HG03457 (cell line): ENCODE measurements around the gene PHACTR1.

Experiments
- ATAC-seq: cut with Tn5 transposase; IDR thresholded peaks from one replicate; pipeline ENCODE4 v1.9.1; 2021; ENCODE audit warnings: moderate number of reproducible peaks; ENCODE audit not compliant: unreplicated experiment

The PHACTR1 gene

DNA sequence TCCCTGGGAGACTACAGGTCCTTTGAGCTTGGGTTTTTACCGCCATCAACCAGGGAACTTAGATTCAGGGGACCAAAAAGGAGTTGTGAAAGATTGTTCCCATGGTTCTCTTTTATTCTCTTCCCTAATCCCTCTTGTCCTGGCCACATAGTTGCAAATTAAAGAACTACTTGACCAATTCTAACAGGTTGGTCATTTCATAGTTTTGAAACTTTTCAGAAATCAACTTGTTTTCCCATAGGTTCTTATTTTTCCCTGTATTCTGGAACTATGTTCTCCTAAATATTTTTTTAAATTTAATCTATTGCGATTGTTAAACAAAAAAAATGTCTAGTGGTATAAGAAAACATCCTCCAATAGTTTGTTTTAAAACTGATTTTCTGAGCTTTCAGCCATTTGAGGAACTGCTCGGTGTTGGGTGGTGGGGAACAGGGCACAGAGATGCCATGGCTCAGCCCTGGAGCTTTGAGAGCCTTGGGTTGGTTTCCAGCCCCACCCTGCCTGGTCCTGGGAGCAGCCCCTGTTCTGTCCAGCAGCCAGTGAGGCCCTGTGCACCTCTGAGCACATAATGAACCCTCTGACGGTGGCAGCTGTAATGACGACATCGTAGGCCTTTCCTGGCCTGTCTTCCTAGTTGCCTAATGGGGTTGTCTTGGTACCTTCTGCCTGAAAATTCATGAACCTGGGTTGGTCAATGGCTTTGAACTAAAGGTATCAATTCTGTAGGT lies 558.3 kb downstream of the PHACTR1 start:
- no peak for ATAC-seq

DNA sequence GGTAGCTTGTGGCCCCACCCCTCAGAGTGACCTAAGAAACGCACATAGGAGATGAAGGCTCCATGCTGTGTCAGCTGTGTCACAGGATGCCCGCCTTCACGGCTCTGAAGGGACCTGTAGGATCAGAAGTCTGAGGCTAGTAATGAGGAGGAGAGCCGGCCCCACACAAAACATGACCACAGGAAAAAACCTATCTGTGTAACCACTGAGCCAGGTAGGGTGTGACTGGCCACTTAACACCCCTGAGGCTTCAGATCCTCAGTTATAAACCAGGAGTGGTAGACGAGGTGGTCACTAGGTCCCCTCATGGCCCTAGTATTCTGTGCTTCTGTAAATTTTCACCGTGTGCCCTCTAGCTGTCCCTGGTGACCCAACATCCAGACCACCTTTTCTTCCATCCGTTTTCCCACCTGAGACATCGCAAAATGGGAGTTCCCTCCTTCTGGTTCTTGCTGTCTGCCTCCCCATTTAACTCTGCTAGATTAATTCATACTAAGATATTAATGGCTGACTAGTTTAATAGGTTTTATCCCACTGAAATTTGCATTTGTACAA lies 558.9 kb downstream of the PHACTR1 start:
- ATAC-seq: no peak

DNA sequence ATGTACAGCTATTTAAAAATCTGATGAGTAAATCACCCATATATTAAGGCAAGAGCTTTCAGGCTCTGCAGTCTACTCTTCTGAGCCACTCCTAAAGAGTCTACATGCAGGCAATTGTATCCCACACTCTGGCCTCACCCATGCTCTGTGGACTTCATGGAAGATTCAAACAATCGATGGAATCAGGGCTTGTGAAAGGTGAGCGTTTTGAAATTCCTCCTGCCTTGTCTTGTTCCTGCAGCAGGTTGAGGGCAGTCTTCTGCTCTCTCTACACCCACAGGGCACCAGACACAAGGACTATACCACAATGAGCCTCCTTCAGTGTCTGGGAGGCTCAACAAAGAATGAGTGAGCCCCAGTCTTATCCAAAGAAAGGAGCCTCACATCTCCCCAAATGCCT lies 560.7 kb downstream of the PHACTR1 start:
- ATAC-seq: no peak

DNA sequence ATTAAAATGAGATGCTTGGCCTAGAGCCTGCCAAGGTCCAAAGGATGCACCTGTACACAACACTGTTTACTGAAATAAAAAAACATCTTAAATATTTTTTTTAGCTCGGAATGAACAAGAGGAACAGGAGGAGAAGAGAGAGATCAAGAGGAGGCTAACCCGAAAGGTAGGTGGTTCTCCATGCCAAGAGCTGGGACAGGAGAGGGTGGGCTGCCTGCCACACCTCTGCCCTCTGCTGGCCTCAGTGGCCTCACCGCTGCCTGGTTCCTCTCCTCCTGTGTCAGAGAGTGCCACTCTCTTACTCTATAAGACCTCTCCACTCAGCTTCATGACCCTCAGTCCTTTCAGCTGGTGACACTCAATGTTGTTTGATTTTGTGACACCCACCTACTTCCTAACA lies 561.6 kb downstream of the PHACTR1 start:
- ATAC-seq: no peak

DNA sequence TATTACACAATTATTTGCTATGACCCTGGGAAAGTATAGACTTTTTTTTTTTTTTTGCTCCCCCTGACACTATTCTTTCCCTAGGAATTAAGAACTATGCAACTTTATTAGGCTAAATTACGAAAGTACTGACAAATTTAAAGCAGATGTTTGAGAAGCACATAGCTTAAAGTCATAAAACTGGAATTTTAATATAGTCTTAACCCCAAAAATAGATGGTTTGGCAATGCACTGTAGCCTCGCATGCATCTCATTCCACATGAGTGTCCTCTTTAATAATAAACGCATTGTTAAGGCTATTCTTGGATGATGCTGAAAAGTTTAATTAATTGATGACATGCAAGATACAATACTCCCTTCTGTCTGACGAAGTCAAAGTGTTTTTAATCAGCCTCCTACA lies 562.4 kb downstream of the PHACTR1 start:
- no peak for ATAC-seq

DNA sequence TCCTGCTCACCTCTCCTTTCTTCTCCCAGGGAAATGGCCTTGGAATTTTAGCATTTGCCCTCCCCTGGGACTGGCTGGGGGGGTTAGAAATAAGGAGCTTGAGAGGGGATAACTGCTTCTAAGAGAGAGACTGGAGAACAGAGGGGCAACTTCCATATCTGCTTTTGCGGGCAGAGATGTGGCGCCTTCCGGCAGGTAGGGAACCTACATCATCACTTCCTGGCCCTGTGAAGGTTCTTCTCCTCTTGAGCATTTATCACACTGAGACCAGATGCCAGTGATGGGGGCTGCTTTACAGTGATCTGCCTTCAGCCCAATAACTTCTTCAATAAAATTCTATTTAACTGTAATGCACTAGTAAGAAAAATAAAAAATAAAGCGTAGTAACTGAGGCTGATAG lies 563.7 kb downstream of the PHACTR1 start:
- no peak for ATAC-seq

DNA sequence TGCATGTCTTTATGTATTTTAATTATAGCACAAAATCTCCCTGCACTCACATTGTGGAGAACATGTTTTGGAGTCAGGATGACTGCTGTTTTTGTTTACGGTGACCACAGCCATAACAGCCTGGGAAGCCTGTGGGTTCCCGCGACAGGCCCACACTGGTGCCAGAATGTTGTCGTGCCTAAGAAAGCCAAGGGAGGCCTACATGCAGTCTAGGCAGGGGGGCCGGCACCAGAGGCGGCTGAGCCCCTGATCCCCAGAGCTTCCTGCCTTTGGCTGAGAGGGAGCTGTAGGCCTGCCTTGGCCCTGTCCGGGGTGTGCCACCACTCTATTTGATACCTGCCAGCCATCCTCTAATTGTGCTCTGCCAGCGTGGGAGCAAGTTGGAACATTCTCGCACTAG lies 565.1 kb downstream of the PHACTR1 start:
- no peak for ATAC-seq

DNA sequence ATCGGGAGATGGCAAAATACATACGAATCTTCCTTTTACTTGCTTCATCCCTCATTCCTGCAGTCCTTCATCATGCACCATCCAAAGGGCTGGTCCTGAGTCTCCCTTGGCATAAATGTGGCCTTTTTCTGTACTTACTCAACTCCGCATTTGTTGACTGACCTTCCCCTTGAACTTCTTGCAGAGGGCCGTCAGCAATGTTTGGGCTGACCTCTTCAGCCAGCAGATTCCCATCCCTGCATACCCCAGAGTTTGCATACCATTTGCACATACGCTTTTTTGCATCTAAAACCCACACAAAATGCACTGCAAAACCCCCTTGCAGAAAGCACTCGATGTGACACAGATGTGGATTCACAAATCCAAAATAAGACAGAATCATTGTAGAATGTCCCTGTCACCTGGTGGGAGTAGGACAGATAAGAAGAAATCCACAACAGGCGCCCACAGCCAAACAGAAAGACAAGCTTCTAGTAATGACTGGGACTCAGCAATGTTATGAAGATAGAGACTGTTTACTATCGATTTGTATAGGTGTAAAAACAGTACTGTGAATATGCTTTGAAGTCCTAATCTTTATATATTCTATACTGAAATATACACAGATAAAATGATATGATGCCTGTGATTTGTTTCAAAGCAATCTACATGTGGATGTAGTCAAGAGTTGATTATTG lies 566.0 kb downstream of the PHACTR1 start:
- no peak for ATAC-seq

DNA sequence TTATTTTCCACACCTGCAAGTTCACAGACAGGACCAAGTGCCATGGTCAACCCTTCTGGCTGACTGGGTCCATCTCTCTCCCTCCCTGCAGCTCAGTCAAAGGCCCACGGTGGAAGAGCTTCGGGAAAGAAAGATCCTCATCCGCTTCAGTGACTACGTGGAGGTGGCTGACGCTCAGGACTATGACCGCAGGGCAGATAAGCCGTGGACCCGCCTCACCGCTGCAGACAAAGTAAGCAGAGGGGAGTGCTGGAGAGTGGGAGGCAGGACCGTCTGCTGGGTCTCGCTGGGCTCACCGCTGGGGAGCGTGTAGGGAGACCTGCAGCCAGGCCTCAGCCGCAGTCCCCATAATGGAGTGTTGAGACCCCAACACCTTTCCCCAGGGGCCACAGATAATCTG lies 566.8 kb downstream of the PHACTR1 start:
- ATAC-seq: no peak

DNA sequence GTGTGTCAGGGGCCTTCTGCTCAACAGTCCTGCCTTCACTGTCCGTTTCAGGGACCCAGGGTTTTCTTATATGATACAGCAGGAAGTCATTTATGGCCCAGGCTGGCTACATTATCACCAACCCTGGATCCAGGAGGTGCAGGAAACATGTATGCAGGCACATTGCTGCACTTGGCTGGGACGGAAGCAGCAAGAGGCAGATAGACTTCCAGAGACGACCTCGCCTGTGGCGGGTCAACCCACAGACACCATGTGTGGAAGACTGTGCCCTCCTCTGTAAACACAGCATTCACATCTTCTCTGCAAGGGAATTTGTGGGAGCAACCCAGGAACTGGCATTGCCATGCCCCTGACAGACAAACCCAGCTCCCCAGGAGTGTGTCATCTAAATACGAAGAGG lies 568.1 kb downstream of the PHACTR1 start:
- no peak for ATAC-seq

DNA sequence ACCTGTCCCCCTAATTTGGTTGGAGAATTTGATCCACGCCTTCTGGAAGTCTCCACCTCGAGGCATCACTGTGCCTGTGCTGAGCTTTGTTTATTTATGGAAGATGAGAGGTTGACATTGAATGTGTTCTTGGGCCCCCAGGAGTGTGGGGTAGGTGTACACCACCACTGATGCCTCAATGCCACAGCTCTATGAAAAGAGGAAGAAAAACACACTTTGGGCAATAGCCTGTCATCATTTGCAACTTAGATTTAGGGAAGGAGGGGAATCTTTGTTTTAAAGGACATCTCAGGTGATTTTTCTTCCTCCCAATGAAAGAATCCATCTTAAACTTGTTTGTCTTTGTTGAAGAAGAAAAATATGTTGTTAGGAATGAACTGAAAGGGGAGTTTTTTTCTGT lies 569.1 kb downstream of the PHACTR1 start:
- no peak for ATAC-seq

DNA sequence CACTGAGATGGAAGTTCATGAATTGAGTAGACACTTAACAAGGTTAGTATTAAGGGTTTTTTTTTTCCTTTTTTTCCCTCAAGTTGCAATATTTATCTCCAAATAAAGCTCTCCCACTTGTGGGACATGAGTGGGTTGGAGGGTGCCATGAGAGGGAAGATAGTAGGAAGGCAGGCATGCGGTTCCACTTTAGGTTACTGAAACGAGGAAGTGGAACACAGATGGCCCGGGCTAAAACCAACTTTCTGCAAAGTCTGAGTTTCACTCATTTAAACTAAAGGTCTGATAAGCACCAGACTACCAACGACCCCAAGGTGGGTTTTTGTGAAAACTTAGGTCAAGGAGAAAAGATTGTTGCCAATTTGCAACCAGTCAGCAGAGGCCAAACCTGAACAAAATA lies 569.6 kb downstream of the PHACTR1 start:
- ATAC-seq: no peak

DNA sequence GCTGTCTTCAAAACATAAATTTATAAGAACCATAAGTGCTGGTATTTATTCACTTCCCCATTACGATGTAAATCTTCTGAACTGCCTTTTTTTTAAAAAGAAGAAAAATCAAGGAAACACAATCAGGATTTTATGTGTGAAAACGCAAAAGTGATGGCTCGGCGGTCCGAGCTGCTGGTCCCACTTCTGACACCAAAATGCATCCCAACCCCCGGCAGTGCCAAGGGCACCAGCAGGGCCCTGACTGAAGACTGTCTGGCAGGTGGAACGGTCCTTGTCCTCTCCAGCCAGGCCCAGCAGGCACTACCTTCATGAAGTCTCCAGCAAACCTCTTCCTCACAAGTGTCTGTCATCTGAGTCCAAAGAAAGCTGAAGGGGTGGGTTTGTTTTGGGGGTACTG lies 570.5 kb downstream of the PHACTR1 start:
- no peak for ATAC-seq

DNA sequence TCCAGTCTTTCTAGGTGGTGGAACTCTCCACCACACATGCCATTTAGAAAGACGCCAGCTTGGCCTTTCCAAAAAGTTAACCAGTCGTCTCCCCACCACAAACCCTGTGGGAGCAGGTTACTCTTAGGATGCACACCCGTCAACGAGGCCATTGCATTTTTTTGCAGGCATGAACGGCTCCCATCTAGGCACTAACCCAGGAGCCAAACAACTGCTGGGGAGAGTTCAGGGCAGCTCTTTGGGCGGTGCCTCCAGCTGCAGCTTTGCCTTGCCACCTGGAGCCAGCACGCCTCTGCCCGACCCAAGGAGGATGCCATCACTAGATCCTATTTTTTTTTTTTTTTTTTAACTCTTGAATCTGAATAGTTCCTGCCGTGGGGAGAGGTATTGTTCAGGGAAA lies 571.9 kb downstream of the PHACTR1 start:
- no peak for ATAC-seq

DNA sequence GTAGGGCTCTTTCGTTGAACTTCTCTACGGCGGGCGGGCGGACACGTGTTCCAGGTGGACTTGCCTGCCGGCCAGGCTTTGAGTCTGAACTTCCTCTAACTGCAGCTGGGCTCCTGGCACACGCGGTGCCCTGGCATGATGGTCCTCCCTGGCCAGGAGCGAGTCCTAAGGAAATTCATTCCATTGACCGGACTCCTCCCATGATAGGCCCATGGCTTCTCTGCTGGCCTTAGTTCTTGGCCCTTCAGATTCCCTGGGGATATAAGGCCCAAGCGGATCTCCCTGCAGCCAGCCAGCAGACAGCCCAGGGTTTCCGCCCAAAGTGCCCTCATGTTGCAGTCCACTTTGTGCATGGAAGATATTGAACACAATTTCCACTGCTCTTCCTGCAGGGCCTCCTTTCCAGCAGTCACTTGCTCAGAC lies 572.4 kb downstream of the PHACTR1 start:
- no peak for ATAC-seq

DNA sequence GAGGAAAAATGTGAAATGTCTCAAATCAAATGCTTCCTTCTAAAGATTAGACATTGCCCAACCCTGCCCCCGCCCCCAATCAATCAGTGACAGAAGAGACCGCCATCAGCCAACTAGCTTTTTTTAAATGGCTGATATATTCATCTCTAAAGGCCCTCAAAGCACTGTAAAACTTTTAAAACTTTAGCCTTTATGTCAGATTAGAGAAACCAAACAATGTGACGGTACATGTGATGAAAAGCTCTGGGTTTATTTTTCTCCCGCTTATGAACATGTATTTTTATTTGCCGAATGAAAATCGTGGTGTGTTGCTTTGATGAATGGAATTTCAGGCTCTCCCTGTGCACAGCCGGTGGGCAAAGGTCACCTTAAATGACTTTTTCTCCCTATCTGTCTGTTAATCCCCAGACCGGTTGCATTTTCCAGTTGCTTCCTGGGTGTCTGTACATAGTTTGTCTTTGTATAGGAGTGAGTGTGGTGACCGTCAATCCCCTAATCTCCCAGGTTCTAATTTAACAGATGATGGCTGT lies 573.3 kb downstream of the PHACTR1 start:
- ATAC-seq: no peak

DNA sequence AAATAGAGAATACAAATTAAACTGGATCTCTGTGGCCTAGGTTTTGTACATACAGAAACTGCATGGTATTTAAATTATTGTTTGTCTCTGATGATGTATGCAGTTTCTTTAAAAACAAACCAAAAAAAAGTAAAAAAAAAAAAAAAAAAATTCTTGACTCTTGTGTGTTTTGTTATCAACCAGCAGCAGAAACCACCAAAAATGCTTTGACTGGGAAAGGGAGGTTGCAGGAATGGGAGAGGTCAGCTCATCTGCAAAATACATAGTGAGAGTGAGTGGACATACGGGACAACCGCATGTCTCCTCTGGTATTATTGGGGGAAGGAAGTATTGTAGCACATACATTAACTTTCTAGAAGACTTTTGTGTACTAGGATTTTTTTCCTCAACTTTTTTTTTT lies 573.8 kb downstream of the PHACTR1 start:
- ATAC-seq: no peak

DNA sequence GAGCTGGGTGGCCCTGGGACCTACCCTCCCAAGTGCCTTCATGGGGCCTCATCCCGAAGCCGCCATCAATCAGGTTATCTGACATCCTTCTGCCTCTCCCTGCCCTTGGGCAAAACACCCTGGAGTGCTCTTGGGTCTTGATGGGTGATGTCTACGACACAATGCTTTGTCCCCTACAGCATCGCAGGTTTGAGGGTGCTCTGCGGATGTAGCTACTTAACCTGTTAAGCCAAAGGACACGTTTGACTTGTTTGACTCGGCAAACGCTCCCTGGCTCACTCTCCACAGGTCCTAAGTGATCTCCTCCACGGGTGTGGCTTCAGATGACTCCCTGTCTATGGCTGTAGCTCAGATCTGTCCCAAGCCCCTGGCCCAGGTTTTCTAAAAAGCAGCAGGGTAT lies 576.2 kb downstream of the PHACTR1 start:
- ATAC-seq: no peak

DNA sequence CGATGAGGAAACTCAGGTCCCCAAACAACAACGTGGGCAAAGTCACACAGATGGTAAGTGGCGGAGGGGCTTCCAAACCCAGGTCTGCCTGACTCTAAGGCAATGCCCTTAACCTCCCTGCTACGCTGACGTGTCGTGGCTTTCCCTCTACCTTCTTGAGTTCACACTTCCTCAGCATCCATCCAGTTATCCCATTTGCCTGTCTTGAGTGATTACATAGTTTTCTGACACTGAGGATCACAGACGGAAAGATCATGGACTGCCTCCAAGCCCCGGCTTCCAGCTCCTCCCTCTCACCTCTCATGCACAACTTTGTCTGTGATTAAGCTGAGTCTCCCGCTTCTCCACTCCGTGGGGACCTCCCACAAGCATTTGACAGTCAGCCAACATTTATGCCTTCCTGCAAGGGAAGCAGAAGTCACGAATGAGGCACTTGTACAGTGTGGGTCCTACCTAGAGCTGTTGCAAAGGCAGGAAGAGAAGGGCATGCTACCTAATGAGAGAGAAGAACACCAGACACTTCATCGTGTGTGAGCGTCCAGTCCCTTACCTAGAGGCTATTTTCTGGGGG lies 578.0 kb downstream of the PHACTR1 start:
- no peak for ATAC-seq

DNA sequence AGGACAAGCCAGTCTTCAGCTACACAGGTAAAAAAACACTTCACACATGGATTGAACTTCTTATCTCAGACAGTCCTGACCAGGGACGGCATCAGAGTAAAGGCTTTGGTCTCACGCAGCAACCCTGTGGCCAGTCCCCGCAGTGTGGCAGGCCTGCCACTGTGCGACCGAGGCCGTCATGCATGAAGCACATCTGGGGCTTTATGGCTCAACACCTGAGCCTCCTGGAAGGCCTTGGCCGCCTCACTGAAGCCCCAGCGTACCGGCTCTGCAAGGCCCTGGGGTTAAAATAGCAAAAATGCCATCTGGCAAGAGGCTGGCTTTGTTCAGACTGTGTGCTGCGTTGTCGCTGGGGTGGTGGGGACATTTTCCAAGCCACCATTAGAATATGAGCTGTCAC lies 579.0 kb downstream of the PHACTR1 start:
- ATAC-seq: no peak

DNA sequence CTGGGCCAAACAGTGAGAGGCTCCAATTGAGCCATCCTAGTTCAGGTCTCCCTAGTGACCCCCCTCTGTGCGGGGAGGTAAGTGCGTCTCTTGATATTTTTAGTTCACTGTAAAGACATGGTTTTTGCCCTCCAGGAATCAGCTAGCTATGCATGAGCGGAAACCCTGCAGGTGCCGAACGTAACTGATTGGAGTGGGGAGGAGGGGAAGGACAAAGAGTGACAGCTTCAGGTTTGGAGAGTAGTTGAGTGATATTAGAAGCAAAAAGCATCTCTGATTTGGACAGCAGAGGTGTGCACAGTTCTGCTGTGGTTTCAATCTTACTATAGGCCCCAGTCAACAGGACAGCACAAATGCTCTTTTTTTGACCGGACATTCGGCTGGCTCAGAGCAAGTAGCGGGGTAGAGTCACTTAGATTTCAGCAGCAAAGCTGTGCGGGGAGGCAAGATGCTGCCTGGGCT lies 580.0 kb downstream of the PHACTR1 start:
- no peak for ATAC-seq

DNA sequence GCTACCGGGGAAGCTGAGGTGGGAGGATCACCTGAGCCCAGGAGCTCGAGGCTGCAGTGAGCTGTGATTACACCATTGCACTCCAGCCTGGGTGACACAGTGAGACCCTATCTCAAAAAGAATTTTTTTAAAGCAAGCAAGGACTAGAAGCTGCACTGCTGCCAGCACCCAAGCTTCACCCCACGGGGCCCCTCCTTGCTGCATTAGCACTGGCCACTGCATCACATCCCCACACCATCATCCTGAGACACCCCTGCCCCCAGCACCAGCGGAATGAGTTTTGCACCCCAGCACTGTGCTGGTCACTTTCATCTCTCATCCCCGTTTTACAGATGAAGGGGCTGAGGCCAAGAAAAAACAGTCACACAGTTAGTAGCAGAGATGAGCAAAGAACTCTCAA lies 580.8 kb downstream of the PHACTR1 start:
- no peak for ATAC-seq
